Ectodermal cell (in vitro differentiated cells): Measurements from ENCODE around the gene BTBD18.

Experiments used
- H3K27ac ChIP-seq: 2 replicates; pipeline ENCODE4 v1.7.0; 2013; ENCODE audit warnings: mild to moderate bottlenecking, low read depth, low read length; ENCODE audit not compliant: insufficient read depth, poor library complexity, severe bottlenecking
- H3K27me3 ChIP-seq: 2 replicates; pipeline ENCODE4 v1.7.0; 2013; ENCODE audit warnings: mild to moderate bottlenecking, low read length; ENCODE audit not compliant: insufficient read depth, control insufficient read depth, poor library complexity, severe bottlenecking
- H3K36me3 ChIP-seq: one replicate; pipeline ENCODE4 v1.7.0; 2013; ENCODE audit warnings: low read length; ENCODE audit not compliant: control insufficient read depth, insufficient read depth
- H3K4me1 ChIP-seq: one replicate; pipeline ENCODE4 v1.7.0; 2013; ENCODE audit warnings: low read length; ENCODE audit not compliant: control insufficient read depth, insufficient read depth
- H3K4me3 ChIP-seq: 2 replicates; pipeline ENCODE4 v1.7.0; 2013; ENCODE audit warnings: low read depth, low read length, control low read depth; ENCODE audit not compliant: insufficient read depth
- H3K9me3 ChIP-seq: 2 replicates; pipeline ENCODE4 v1.7.0; 2013; ENCODE audit warnings: mild to moderate bottlenecking, low read length, moderate library complexity; ENCODE audit not compliant: control insufficient read depth
- WGBS, 2 experiments: methylation state at CpG; one replicate each; pipeline ENCODE4 v1.1.7; 2013; ENCODE audit warnings: missing lambda C conversion rate in 2 of 2; 5-methylcytosine and 5-hydroxymethylcytosine counted together

BTBD18 gene

GRCh38 chr11:57776031-57776521, 24.5 kb upstream of the BTBD18 start:
- H3K27me3 ChIP-seq = no peaks in the 10 kb centered on the region
- H3K4me3 ChIP-seq = peak overlapping the region; percentile 8
- peak overlapping the region; percentile 79 for H3K27ac ChIP-seq
- H3K4me1 ChIP-seq = peaks cover 50% of the 10 kb centered on the region
- WGBS, 2 experiments = 61 to 70% methylated on average over 2 to 3 of the region's 3 CpGs
- H3K36me3 ChIP-seq = no peaks in the 10 kb centered on the region
- H3K9me3 ChIP-seq = no peaks in the 10 kb centered on the region

GRCh38 chr11:57775491-57775890, 23.9 kb upstream of the BTBD18 start:
- peak overlapping the region; percentile 79 for H3K27ac ChIP-seq
- H3K27me3 ChIP-seq = no peaks in the 10 kb centered on the region
- no peaks in the 10 kb centered on the region for H3K36me3 ChIP-seq
- no peaks in the 10 kb centered on the region for H3K9me3 ChIP-seq
- 78 to 89% methylated on average over 5 of the region's 5 CpGs for WGBS, 2 experiments
- peak overlapping the region; percentile 8 for H3K4me3 ChIP-seq
- peaks cover 50% of the 10 kb centered on the region for H3K4me1 ChIP-seq

- peaks cover 35% of the 10 kb centered on the region for H3K4me1 ChIP-seq
- 94 to 99% methylated on average over 4 of the region's 5 CpGs for WGBS, 2 experiments
These were observed 21.5 kb upstream of the BTBD18 start for GRCh38 chr11:57773026-57773598.

GRCh38 chr11:57772562-57772961, 20.9 kb upstream of the BTBD18 start:
- WGBS, 2 experiments = 89 to 97% methylated on average over 4 of the region's 4 CpGs
- Histone ChIP-seq H3K4me1 (peaks cover 29% of the 10 kb centered on the region), H3K27me3 (no peaks in the 10 kb centered on the region), H3K36me3 (no peaks in the 10 kb centered on the region), H3K27ac (no peak overlapping the region), H3K9me3 (no peaks in the 10 kb centered on the region), H3K4me3 (no peak overlapping the region)

More at GRCh38 chr11:57773026-57773598, 21.5 kb upstream of the BTBD18 start:
- Histone ChIP-seq H3K4me3 (no peak overlapping the region), H3K27ac (no peak overlapping the region), H3K27me3 (no peaks in the 10 kb centered on the region), H3K9me3 (no peaks in the 10 kb centered on the region), H3K36me3 (no peaks in the 10 kb centered on the region)

- Histone ChIP-seq H3K4me1 (peaks cover 17% of the 10 kb centered on the region), H3K9me3 (no peaks in the 10 kb centered on the region), H3K36me3 (no peaks in the 10 kb centered on the region), H3K27me3 (no peaks in the 10 kb centered on the region), H3K4me3 (no peak overlapping the region), H3K27ac (no peak overlapping the region)
- WGBS, 2 experiments = 93 to 95% methylated on average over 1 to 3 of the region's 3 CpGs
These were observed 19.7 kb upstream of the BTBD18 start for GRCh38 chr11:57771365-57771764.

- no peaks in the 10 kb centered on the region for H3K36me3 ChIP-seq
- no peaks in the 10 kb centered on the region for H3K27me3 ChIP-seq
- no peak overlapping the region for H3K4me3 ChIP-seq
- H3K27ac ChIP-seq = no peak overlapping the region
- 88 to 95% methylated on average over 1 of the region's 1 CpG for WGBS, 2 experiments
- H3K4me1 ChIP-seq = peaks cover 11% of the 10 kb centered on the region
- H3K9me3 ChIP-seq = no peaks in the 10 kb centered on the region
These were observed 19.2 kb upstream of the BTBD18 start for GRCh38 chr11:57770793-57771192.

GRCh38 chr11:57764972-57765371, 13.4 kb upstream of the BTBD18 start:
- H3K9me3 ChIP-seq = no peaks in the 10 kb centered on the region
- H3K4me3 ChIP-seq = peak overlapping the region; percentile 45
- no peaks in the 10 kb centered on the region for H3K27me3 ChIP-seq
- H3K4me1 ChIP-seq = peaks cover 3% of the 10 kb centered on the region
- H3K36me3 ChIP-seq = no peaks in the 10 kb centered on the region
- no peak overlapping the region for H3K27ac ChIP-seq
- 71 to 79% methylated on average over 1 of the region's 2 CpGs for WGBS, 2 experiments

- Histone ChIP-seq H3K4me1 (peaks cover 3% of the 10 kb centered on the region), H3K9me3 (no peaks in the 10 kb centered on the region), H3K27ac (no peak overlapping the region), H3K4me3 (peak overlapping the region; percentile 45), H3K27me3 (no peaks in the 10 kb centered on the region), H3K36me3 (no peaks in the 10 kb centered on the region)
- WGBS, 2 experiments = 31 to 59% methylated on average over 2 of the region's 2 CpGs
These were observed 12.9 kb upstream of the BTBD18 start for GRCh38 chr11:57764566-57764965.

GRCh38 chr11:57764021-57764420, 12.4 kb upstream of the BTBD18 start:
- peak overlapping the region; percentile 45 for H3K4me3 ChIP-seq
- H3K36me3 ChIP-seq = no peaks in the 10 kb centered on the region
- H3K9me3 ChIP-seq = no peaks in the 10 kb centered on the region
- peaks cover 3% of the 10 kb centered on the region for H3K4me1 ChIP-seq
- 40 to 56% methylated on average over 4 of the region's 4 CpGs for WGBS, 2 experiments
- no peaks in the 10 kb centered on the region for H3K27me3 ChIP-seq
- H3K27ac ChIP-seq = peak overlapping the region; percentile 28

- Histone ChIP-seq H3K4me3 (peak overlapping the region; percentile 45), H3K36me3 (no peaks in the 10 kb centered on the region), H3K4me1 (peaks cover 3% of the 10 kb centered on the region), H3K9me3 (no peaks in the 10 kb centered on the region), H3K27ac (no peak overlapping the region), H3K27me3 (no peaks in the 10 kb centered on the region)
- WGBS, 2 experiments = 8 to 13% methylated on average over 1 of the region's 1 CpG
These were observed 11.9 kb upstream of the BTBD18 start for GRCh38 chr11:57763568-57763967.
